ENCODE measurements around the gene NUDT16L1.

DNA sequence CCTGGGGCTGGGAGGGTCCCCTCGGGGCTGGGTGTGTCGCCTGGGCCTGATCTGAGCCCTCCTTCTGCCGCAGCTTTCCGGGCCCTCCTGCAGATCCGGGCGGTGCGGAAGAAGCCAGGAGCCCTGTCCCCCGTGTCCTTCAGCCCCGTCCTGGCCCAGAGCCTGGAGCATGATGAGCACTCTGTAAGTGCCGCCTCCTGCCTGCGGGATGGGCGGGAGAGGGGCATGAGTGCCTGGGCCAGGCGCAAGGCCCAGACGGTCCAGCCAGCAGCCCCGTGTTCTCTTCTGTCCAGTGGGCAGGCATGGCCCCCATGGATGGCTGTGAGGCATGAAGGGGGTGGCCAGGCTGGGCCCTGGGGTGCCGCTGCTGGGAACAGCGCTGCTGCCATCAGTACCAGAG lies 16.0 kb upstream of the NUDT16L1 start:
- TF ChIP-seq CTCF (conservative IDR thresholded peaks at IDR 0.05; ENCODE audit: low read length) (no peak), EZH2phosphoT487 (IDR thresholded peaks at IDR 0.05; ENCODE audit: borderline replicate concordance) (no peak)
